Ascending aorta (tissue), 2 donors: ENCODE results near the gene BOD1L1. TPM values are rescaled to one million over a fixed set of nuclear protein-coding genes. Genes with fewer than 3 reads are reported as not detected.

Experiments used
- DNase-seq, 2 donors: peaks; one replicate each; pipeline ENCODE4 v3.0.0-alpha.2; 2019; ENCODE audit warnings: low spot score in 2 of 2
- H3K27ac ChIP-seq, 2 donors: fragments of 200-600 bp; sonication (generic); one replicate each; pipeline ENCODE4 v1.5.1; 2016 to 2017; ENCODE audit warnings: mild to moderate bottlenecking in 1 of 2
- H3K27me3 ChIP-seq: fragments of 200-600 bp; sonication (generic); one replicate; pipeline ENCODE4 v1.5.1; 2017
- H3K36me3 ChIP-seq, 2 donors: fragments of 200-600 bp; sonication (generic); one replicate each; pipeline ENCODE4 v1.5.1; 2016
- H3K4me1 ChIP-seq, 2 donors: fragments of 200-600 bp; sonication (generic); one replicate each; pipeline ENCODE4 v1.5.1; 2016 to 2017; ENCODE audit warnings: mild to moderate bottlenecking in 1 of 2
- H3K4me3 ChIP-seq, 2 donors: fragments of 200-600 bp; sonication (generic); one replicate each; pipeline ENCODE4 v1.5.1; 2016 to 2017; ENCODE audit warnings: mild to moderate bottlenecking in 1 of 2
- H3K9me3 ChIP-seq, 2 donors: fragments of 200-600 bp; sonication (generic); one replicate each; pipeline ENCODE4 v1.5.1; 2016
- intact Hi-C: fragments of 100-400 bp; cut with DNase I; formaldehyde crosslinking; loops from one replicate; pipeline ENCODE4 v1.15.1; 2023
- total RNA-seq: library from RNA; depleted of rRNA; stranded (reverse); fragments of >200 nt; gene quantifications from one replicate; pipeline ENCODE4 v1.1.0, GENCODE V29; 2016
- TF ChIP-seq, protein P1 (sequence below), 3 experiments: fragments of 200-600 bp in 2 of 3; fragments of 450-650 bp in 1 of 3; sonication (generic) in 2 of 3; IDR thresholded peaks; one replicate each; pipeline ENCODE4 v1.5.1; 2016 to 2019; ENCODE audit warnings: antibody characterized with exemption in 3 of 3, mild to moderate bottlenecking in 1 of 3, moderate library complexity in 1 of 3

Gene BOD1L1
- total RNA-seq, 1 donor from 2014 or later: 8.4 TPM

DNA sequence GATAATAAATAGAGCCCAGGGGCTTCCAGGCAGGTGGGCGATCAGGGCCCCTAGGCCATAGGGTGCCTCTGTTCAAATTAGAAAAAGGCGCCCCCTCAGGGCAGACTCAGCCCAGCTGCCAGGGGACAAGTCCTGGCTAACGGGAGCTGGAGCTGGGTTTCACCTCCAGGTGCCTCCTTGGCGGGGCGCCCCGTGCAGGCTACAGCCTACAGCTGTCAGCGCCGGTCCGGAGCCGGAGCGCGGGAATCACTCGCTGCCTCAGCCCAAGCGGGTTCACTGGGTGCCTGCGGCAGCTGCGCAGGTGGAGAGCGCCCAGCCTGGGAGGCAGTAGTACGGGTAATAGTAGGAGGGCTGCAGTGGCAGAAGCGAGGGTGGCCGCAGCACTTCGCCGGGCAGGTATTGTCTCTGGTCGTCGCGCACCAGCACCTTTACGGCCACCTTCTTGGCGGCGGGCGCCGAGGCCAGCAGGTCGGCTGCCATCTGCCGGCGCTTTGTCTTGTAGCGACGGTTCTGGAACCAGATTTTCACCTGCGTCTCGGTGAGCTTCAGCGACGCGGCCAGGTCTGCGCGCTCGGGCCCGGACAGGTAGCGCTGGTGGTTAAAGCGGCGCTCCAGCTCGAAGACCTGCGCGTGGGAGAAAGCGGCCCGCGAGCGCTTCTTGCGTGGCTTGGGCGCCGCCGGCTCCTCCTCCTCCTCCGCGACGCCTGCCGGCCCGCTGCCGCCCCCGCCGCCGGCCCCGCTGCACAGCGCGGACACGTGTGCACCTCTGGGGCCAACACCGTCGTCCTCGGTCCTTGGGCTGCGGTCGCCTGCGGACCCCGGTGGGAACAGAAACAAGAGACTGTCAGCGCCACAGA lies 85.6 kb downstream of the BOD1L1 start:
- Histone ChIP-seq H3K27ac (no peak overlapping the region), H3K4me3 (no peak overlapping the region), H3K4me1 (peaks cover 1 to 23% of the 10 kb centered on the region in 2 donors), H3K36me3 (no peaks in the 10 kb centered on the region), H3K27me3 (peaks cover 53% of the 10 kb centered on the region), H3K9me3 (no peaks in the 10 kb centered on the region)
- intact Hi-C loops: loop anchor here (10.0 kb wide), 1 partner anchor 817 kb away; no protein-coding TSS in a partner anchor
- TF ChIP-seq, protein P1, sequence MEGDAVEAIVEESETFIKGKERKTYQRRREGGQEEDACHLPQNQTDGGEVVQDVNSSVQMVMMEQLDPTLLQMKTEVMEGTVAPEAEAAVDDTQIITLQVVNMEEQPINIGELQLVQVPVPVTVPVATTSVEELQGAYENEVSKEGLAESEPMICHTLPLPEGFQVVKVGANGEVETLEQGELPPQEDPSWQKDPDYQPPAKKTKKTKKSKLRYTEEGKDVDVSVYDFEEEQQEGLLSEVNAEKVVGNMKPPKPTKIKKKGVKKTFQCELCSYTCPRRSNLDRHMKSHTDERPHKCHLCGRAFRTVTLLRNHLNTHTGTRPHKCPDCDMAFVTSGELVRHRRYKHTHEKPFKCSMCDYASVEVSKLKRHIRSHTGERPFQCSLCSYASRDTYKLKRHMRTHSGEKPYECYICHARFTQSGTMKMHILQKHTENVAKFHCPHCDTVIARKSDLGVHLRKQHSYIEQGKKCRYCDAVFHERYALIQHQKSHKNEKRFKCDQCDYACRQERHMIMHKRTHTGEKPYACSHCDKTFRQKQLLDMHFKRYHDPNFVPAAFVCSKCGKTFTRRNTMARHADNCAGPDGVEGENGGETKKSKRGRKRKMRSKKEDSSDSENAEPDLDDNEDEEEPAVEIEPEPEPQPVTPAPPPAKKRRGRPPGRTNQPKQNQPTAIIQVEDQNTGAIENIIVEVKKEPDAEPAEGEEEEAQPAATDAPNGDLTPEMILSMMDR (IDR thresholded peaks at IDR 0.05): peak in 1 of 3 experiments; percentile 23
- no peak for DNase-seq

DNA sequence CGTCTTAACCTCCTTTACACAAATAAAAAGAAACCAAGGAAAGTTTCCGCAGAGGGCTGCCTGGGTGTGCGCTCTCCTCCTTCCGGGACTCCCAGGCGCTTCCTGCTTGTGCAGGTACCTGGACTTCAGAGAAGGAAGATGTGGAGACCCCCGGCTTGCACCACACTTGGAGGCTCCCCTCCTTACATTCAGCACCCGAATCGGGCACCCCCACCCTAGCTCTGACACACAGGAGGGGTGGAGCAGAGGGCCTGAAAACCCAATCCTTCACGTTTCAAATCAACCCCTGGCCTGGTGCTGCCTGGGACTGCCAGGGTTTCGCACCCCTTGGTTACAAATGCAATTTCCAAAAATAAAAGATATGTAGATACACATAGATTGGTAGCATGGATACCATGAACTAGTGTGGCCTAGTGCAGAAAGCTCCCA lies 86.3 kb downstream of the BOD1L1 start:
- Histone ChIP-seq H3K4me3 (no peak overlapping the region), H3K36me3 (no peaks in the 10 kb centered on the region), H3K27me3 (peaks cover 45% of the 10 kb centered on the region), H3K9me3 (no peaks in the 10 kb centered on the region), H3K4me1 (peaks cover 0 to 23% of the 10 kb centered on the region in 2 donors), H3K27ac (no peak overlapping the region)
- TF ChIP-seq, protein P1 (IDR thresholded peaks at IDR 0.05): no peak
- intact Hi-C loops: loop anchor here (10.0 kb wide), 1 partner anchor 816 kb away; no protein-coding TSS in a partner anchor
- DNase-seq: no peak

DNA sequence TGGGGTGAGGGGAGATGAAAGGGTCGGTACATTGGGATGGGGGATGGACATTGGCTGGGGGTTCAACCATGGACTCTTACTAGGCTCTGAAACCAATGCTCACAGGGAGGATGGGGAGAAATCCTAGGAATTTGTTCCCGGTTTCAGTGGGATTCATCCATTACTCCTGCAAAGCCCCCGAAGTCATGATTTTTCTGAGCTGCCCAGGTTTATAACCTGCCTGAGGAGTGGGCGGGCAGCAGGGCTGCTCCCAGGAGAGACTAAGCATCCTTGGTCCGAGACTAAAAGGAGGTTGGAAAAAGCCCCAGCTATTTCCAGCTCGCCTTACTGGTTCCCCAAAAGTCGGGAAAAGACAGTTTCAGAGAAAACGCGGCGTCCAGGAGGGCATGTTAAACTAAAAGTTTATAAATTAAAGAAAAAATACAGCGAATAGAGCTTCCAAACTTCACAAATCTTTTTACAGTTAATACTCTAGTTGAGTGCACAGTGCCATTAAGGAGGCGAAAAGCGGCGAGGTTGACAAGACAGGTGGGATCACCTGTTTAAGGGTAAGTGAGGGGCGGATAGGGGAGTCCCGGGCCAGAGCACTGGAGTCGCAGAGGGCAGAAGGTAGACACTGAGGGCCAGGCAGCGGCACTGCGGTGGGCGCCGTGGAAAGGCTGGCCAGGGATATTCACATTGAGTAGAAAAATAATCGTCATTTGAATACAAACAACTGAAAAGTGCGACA lies 86.9 kb downstream of the BOD1L1 start:
- H3K4me1 ChIP-seq: peaks cover 0 to 23% of the 10 kb centered on the region in 2 donors
- H3K27ac ChIP-seq: no peak overlapping the region
- no peak for DNase-seq
- H3K36me3 ChIP-seq: no peaks in the 10 kb centered on the region
- H3K9me3 ChIP-seq: no peaks in the 10 kb centered on the region
- H3K27me3 ChIP-seq: peaks cover 42% of the 10 kb centered on the region
- intact Hi-C loops: loop anchor here (10.0 kb wide), 1 partner anchor 816 kb away; no protein-coding TSS in a partner anchor
- TF ChIP-seq, protein P1 (IDR thresholded peaks at IDR 0.05): no peak
- H3K4me3 ChIP-seq: no peak overlapping the region

GRCh38 chr4:13539619-13540445 lies 87.7 kb downstream of the BOD1L1 start:
- Histone ChIP-seq H3K4me1 (peaks cover 0 to 19% of the 10 kb centered on the region in 2 donors), H3K9me3 (no peaks in the 10 kb centered on the region), H3K4me3 (peak overlapping the region; percentile 12 to 26), H3K36me3 (no peaks in the 10 kb centered on the region), H3K27me3 (peaks cover 37% of the 10 kb centered on the region), H3K27ac (no peak overlapping the region)
- no peak for DNase-seq
- intact Hi-C loops: loop anchor here (10.0 kb wide), 1 partner anchor 815 kb away; no protein-coding TSS in a partner anchor
- TF ChIP-seq, protein P1 (IDR thresholded peaks at IDR 0.05): no peak

GRCh38 chr4:13539047-13539618 lies 88.4 kb downstream of the BOD1L1 start:
- H3K4me1 ChIP-seq: peaks cover 0 to 14% of the 10 kb centered on the region in 2 donors
- intact Hi-C loops: no loop called here

More at GRCh38 chr4:13539047-13539618, 88.4 kb downstream of the BOD1L1 start:
- TF ChIP-seq, protein P1 (IDR thresholded peaks at IDR 0.05): no peak
- H3K9me3 ChIP-seq: no peaks in the 10 kb centered on the region
- peak overlapping the region in 1 of 2 donors; percentile 12 for H3K4me3 ChIP-seq
- no peak overlapping the region for H3K27ac ChIP-seq
- DNase-seq: no peak
- H3K27me3 ChIP-seq: peaks cover 36% of the 10 kb centered on the region
- no peaks in the 10 kb centered on the region for H3K36me3 ChIP-seq
